Lower leg skin (tissue), 4 donors: Measurements from ENCODE around the gene DGKH. TPM values are rescaled to one million over a fixed set of nuclear protein-coding genes. Genes with fewer than 3 reads are reported as not detected.

Source experiments
- DNase-seq, 2 donors: peaks; one replicate each; pipeline ENCODE4 v3.0.0-alpha.2; 2019; ENCODE audit warnings: low spot score in 2 of 2
- H3K4me3 ChIP-seq: fragments of 200-600 bp; sonication (generic); 2 replicates; pipeline ENCODE4 v1.5.1; 2017; ENCODE audit warnings: mild to moderate bottlenecking, low read depth; ENCODE audit not compliant: poor library complexity, severe bottlenecking
- POLR2A ChIP-seq, 2 donors: fragments of 450-650 bp; IDR thresholded peaks; one replicate each; pipeline ENCODE4 v1.6.1; 2016 to 2017; ENCODE audit warnings: antibody characterized with exemption in 2 of 2, mild to moderate bottlenecking in 1 of 2, moderate library complexity in 1 of 2
- WGBS, 2 donors: methylation state at CpG; one replicate each; pipeline ENCODE4 v1.1.5; 2018; 5-methylcytosine and 5-hydroxymethylcytosine counted together
- intact Hi-C: fragments of 100-400 bp; cut with DNase I; formaldehyde crosslinking; loops from one replicate; pipeline ENCODE4 v1.15.0; 2023; ENCODE audit warnings: low total_unique reads
- total RNA-seq, 4 donors: library from RNA; depleted of rRNA; stranded (reverse); fragments of >200 nt; gene quantifications; one replicate each; pipeline ENCODE4 v1.1.0, GENCODE V29; 2016
- TF ChIP-seq, protein P1 (sequence below), 3 donors: fragments of 450-650 bp; IDR thresholded peaks; one replicate each; pipeline ENCODE4 v1.5.1; 2016; ENCODE audit warnings: antibody characterized with exemption in 3 of 3, mild to moderate bottlenecking in 3 of 3, moderate library complexity in 2 of 3

DGKH gene
- total RNA-seq, 4 donors from 2014 or later = 8.8 to 17.0 (median 10.9) TPM

DNA sequence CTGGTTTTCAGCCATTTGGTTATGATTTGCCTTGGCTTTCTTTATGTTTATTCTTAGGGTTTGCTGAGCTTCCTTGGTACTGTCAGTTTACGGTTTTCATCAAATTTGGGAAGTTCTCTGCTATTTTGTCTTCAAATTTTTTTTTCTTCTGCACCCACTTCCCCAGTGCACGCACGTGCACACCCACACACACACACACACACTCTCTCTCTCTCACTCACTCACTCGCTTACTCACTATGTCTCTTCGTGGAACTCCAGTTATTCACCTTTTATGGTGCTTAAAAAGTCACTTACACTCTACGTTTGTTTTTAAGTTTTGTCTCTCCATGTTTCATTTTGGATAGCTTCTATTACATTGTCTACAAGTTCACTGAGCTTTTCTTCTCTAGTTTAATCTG is 230.6 kb downstream of the DGKH start:
- no peak for DNase-seq
- no peak for TF ChIP-seq POLR2A (IDR thresholded peaks at IDR 0.05)
- TF ChIP-seq, protein P1, sequence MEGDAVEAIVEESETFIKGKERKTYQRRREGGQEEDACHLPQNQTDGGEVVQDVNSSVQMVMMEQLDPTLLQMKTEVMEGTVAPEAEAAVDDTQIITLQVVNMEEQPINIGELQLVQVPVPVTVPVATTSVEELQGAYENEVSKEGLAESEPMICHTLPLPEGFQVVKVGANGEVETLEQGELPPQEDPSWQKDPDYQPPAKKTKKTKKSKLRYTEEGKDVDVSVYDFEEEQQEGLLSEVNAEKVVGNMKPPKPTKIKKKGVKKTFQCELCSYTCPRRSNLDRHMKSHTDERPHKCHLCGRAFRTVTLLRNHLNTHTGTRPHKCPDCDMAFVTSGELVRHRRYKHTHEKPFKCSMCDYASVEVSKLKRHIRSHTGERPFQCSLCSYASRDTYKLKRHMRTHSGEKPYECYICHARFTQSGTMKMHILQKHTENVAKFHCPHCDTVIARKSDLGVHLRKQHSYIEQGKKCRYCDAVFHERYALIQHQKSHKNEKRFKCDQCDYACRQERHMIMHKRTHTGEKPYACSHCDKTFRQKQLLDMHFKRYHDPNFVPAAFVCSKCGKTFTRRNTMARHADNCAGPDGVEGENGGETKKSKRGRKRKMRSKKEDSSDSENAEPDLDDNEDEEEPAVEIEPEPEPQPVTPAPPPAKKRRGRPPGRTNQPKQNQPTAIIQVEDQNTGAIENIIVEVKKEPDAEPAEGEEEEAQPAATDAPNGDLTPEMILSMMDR (IDR thresholded peaks at IDR 0.05) = no peak
- H3K4me3 ChIP-seq = no peak overlapping the region
- intact Hi-C loops = no loop called here
- 80 to 82% methylated on average over 6 of the region's 6 CpGs for WGBS, 2 donors

DNA sequence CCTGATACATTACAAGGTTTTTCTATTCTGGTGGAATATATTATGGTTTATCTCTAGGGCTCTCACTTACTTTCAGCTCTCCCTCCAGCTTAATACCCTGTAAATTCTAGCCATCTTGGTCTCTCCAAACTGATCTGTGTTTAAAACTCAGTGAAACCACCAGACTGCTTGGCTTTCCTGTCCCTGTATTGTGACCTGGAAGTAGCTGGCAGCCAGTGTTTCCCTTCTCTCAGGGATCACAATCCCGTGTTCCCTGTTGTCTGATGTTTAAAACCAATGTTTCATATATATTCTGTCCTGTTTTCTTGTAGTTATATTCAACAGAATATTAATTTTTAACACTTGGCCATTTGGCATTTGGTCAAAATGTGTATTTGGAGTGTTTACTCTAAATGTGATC is 231.5 kb downstream of the DGKH start:
- DNase-seq = no peak
- 58 to 61% methylated on average over 1 of the region's 1 CpG for WGBS, 2 donors
- intact Hi-C loops = no loop called here
- TF ChIP-seq, protein P1 (IDR thresholded peaks at IDR 0.05) = no peak
- no peak for TF ChIP-seq POLR2A (IDR thresholded peaks at IDR 0.05)
- no peak overlapping the region for H3K4me3 ChIP-seq

DNA sequence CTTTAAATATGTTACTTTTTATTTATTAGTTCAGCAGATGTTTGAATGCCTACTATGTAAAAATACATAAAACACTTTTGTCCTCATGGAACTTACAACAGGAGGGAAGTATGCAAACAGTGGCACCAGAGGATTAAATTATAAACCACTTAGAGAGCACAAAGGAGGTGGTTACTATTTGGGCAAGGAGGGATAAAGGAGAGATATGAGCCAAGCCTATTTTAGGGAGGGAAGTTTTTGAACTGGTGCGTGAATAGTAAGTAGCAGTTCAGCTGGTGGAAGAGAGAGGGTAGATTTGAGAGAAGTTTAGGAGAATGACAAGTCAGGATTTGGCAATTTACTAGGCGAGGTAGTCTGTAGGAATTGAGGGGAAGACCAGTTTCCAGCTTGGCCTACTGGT is 232.1 kb downstream of the DGKH start:
- WGBS, 2 donors = 85 to 97% methylated on average over 2 of the region's 2 CpGs
- intact Hi-C loops = no loop called here
- no peak overlapping the region for H3K4me3 ChIP-seq
- no peak for DNase-seq
- no peak for TF ChIP-seq POLR2A (IDR thresholded peaks at IDR 0.05)
- TF ChIP-seq, protein P1 (IDR thresholded peaks at IDR 0.05) = no peak

DNA sequence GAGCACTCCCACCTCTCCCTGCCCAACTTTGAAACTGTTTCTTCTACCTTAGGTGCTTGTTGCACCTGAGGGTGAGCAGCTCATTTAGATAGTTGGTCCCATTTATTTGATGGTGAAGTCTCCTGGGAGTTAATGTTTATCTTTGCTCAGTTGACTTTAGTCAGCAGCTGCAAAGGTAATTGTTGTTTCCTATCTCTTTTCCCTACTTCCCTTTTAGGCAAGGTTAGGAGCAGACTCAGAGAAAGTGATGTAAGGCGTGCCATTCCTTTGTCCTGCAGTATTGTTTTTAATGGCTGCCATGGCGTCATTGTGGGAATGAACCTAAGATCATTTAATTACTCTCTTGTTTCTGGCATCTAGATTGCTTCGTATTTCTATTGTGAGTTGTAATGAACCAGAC is 235.1 kb downstream of the DGKH start:
- intact Hi-C loops = no loop called here
- 81 to 83% methylated on average over 3 of the region's 3 CpGs for WGBS, 2 donors
- H3K4me3 ChIP-seq = no peak overlapping the region
- TF ChIP-seq, protein P1 (IDR thresholded peaks at IDR 0.05) = no peak
- TF ChIP-seq POLR2A (IDR thresholded peaks at IDR 0.05) = no peak
- DNase-seq = no peak

DNA sequence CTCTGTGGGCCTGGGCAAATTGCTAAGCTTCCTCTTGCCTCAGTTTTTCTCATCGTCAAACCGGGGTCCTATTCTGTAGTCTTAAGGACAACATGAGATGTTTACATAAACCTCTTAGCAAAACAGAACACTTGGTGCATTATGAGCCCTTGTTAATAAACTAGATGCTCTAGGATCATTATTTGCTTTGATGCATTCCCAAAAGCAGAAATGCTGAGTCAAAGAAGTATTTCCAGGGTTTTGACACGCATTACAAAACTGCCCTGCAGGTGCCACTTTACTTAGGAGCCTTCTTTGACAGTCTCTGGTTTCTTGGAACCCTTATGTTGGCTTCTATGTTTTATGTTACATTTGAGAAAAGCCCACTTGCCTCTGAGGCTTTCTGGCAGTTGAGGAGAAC is 235.6 kb downstream of the DGKH start:
- 89 to 90% methylated on average over 3 of the region's 3 CpGs for whole genome bisulfite sequencing, 2 donors
- intact Hi-C loops = no loop called here
- TF ChIP-seq POLR2A (IDR thresholded peaks at IDR 0.05) = no peak
- TF ChIP-seq, protein P1 (IDR thresholded peaks at IDR 0.05) = no peak

More for the DNA sequence above, 235.6 kb downstream of the DGKH start:
- DNase-seq = no peak
- no peak overlapping the region for H3K4me3 ChIP-seq

Other genes with a start within 250 kb of the DGKH start
- gene VWA8, start 87.5 kb upstream of the DGKH start, total RNA-seq = 10 to 100 TPM; 11.8 to 22.0 (median 15.1) TPM
- gene AKAP11, start 223.5 kb downstream of the DGKH start, total RNA-seq = 10 to 100 TPM; 15.8 to 19.6 (median 17.9) TPM